ENCODE results near the gene SCLT1. TPM values are rescaled to one million over a fixed set of nuclear protein-coding genes. Genes with fewer than 3 reads are reported as not detected.

Gene SCLT1
- total and polyA plus RNA-seq, 2 of the 13 experiments (the other 11 are each of a cell fraction or from before 2014, with no cell fraction given): 1.5 to 8.7 TPM

DNA sequence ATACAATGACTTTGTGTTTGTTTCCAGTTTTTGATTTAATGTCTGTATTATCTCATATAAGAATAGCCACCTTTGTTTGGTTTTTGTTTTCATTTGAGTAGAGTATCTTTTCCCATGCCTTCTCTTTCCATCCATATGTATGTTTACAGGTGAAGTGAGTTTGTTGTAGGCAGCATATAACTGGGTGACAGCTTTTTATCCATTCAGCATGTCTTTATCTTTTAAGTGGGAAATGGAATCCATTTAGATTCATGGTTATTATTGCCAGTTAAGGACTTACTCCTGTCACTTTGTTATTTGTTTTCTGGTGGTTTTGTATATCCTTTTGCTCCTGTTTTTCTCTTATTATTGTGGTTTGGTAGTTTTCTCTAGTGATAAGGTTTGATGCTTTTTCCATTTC lies 34.3 kb downstream of the SCLT1 start:
- Histone ChIP-seq H4K20me1 (ENCODE audit: insufficient read depth, low read length) (no peaks in the 10 kb centered on the region), H3K27ac (ENCODE audit: extremely low read length, insufficient read depth, low read length) (no peak overlapping the region), H3K9me3 (ENCODE audit: low read length) (peaks cover 92% of the 10 kb centered on the region), H3K36me3 (replicated peaks in 1 of 2; ENCODE audit: control insufficient read depth in 1 of 2, insufficient read depth in 2 of 2, low read length in 2 of 2) (no peaks in the 10 kb centered on the region), H3K4me3 (replicated peaks in 1 of 3; ENCODE audit: insufficient read depth in 1 of 3, low read depth in 2 of 3, low read length in 3 of 3) (no peak overlapping the region), H3K9ac (ENCODE audit: insufficient read depth, low read depth, low read length) (no peak overlapping the region), H3K27me3 (ENCODE audit: control insufficient read depth in 1 of 2, insufficient read depth in 2 of 2, low read length in 2 of 2) (no peaks in the 10 kb centered on the region), H2AFZ (ENCODE audit: low read length) (no peak overlapping the region), H3K4me1 (ENCODE audit: insufficient read depth, low read length) (no peaks in the 10 kb centered on the region), H3K4me2 (ENCODE audit: low read depth, low read length) (no peak overlapping the region), H3K79me2 (ENCODE audit: insufficient read depth, low read length) (no peaks in the 10 kb centered on the region)
- no peak for ATAC-seq
- ChIA-PET CTCF (ENCODE audit: low intra/inter-chr PET ratio, low total read pairs) (no interaction called here), POLR2A (no interaction called here)
- DNase-seq (ENCODE audit: low spot score): no peak
- in situ Hi-C loops (cut with HindIII; ENCODE audit: extremely low pct_ligation_motif_present, low pct_unique_long_range_greater_than_20kb): no loop called here
- intact Hi-C loops (cut with micrococcal nuclease; ENCODE audit: unreplicated experiment): no loop called here
- TF ChIP-seq NAIF1 (CRISPR knock-in tag; IDR thresholded peaks at IDR 0.05; ENCODE audit: borderline replicate concordance): no peak
- no peak for TF ChIP-seq FOSL1 (CRISPR knock-in tag; IDR thresholded peaks at IDR 0.05; ENCODE audit: borderline replicate concordance)
- TF ChIP-seq, protein P1, sequence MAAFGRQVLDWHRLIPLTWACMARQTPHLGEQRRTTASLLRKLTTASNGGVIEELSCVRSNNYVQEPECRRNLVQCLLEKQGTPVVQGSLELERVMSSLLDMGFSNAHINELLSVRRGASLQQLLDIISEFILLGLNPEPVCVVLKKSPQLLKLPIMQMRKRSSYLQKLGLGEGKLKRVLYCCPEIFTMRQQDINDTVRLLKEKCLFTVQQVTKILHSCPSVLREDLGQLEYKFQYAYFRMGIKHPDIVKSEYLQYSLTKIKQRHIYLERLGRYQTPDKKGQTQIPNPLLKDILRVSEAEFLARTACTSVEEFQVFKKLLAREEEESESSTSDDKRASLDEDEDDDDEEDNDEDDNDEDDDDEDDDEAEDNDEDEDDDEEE (CRISPR knock-in tag; IDR thresholded peaks at IDR 0.05): no peak
- TF ChIP-seq XBP1 (CRISPR knock-in tag; IDR thresholded peaks at IDR 0.05): no peak
- TF ChIP-seq CCAR2 (optimal IDR thresholded peaks at IDR 0.05; ENCODE audit: low read depth, low read length): no peak
- TF ChIP-seq FOXM1 (CRISPR knock-in tag; IDR thresholded peaks at IDR 0.05): no peak
- TF ChIP-seq, protein P2, sequence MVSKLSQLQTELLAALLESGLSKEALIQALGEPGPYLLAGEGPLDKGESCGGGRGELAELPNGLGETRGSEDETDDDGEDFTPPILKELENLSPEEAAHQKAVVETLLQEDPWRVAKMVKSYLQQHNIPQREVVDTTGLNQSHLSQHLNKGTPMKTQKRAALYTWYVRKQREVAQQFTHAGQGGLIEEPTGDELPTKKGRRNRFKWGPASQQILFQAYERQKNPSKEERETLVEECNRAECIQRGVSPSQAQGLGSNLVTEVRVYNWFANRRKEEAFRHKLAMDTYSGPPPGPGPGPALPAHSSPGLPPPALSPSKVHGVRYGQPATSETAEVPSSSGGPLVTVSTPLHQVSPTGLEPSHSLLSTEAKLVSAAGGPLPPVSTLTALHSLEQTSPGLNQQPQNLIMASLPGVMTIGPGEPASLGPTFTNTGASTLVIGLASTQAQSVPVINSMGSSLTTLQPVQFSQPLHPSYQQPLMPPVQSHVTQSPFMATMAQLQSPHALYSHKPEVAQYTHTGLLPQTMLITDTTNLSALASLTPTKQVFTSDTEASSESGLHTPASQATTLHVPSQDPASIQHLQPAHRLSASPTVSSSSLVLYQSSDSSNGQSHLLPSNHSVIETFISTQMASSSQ (IDR thresholded peaks at IDR 0.05; ENCODE audit: low read depth): no peak
- TF ChIP-seq, protein P2 (CRISPR knock-in tag; IDR thresholded peaks at IDR 0.05; ENCODE audit: borderline replicate concordance): no peak
- no peak for TF ChIP-seq ZNF367 (CRISPR knock-in tag; IDR thresholded peaks at IDR 0.05; ENCODE audit: borderline replicate concordance)
- TF ChIP-seq MAFK (conservative IDR thresholded peaks at IDR 0.05 in 1 of 2, IDR thresholded peaks at IDR 0.05 in 1 of 2; ENCODE audit: low read length in 2 of 2): no peak
- TF ChIP-seq, protein P3, sequence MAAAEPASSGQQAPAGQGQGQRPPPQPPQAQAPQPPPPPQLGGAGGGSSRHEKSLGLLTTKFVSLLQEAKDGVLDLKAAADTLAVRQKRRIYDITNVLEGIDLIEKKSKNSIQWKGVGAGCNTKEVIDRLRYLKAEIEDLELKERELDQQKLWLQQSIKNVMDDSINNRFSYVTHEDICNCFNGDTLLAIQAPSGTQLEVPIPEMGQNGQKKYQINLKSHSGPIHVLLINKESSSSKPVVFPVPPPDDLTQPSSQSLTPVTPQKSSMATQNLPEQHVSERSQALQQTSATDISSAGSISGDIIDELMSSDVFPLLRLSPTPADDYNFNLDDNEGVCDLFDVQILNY (CRISPR knock-in tag; conservative IDR thresholded peaks at IDR 0.05): no peak
- no peak for TF ChIP-seq ZNF337 (CRISPR knock-in tag; IDR thresholded peaks at IDR 0.05; ENCODE audit: borderline replicate concordance, low read depth)
- no peak for TF ChIP-seq ZZZ3 (CRISPR knock-in tag; IDR thresholded peaks at IDR 0.05; ENCODE audit: borderline replicate concordance)
- no TSS peak for BruUV-seq (replicated peaks)
- FAIRE-seq: no peak

Measured in HepG2 (cell line).